ENCODE measurements around the gene ATP6V0E1. TPM values are rescaled to one million over a fixed set of nuclear protein-coding genes. Genes with fewer than 3 reads are reported as not detected.
A peak's percentile ranks its signal among the peaks of the same experiment; 100 is the strongest.

ATP6V0E1 gene
- total and polyA plus RNA-seq, 8 donors, result 18.0 to 328 (median 133) TPM

DNA sequence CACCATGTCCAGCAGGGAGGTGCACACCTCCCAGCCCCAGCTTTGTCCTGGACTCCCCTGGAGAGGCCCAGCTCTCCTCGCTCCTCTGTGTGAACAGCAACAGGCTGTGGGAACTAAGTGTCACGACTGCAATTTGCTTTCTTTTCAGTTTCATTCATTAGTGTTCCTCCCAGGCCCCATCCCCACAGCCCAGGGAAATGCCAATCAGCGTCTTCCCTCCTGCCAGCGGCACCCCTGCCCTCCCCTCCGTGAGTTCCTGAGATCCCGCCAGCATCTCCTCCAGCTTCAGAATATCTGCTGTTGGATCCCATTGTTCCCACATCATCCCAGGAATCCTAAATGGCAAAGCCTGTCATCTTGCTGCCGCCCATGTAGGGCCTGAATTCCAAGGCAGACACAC lies 37.4 kb upstream of the ATP6V0E1 start:
- DNase-seq, result no peak
- Histone ChIP-seq H3K27ac (peak overlapping the region in 1 of 5 donors; percentile 29), H3K4me1 (no peaks in the 10 kb centered on the region), H3K4me3 (no peak overlapping the region), H3K36me3 (peaks cover 44 to 100% (median 96%) of the 10 kb centered on the region in 4 donors), H3K27me3 (no peaks in the 10 kb centered on the region), H3K9me3 (no peaks in the 10 kb centered on the region)
- WGBS, 5 donors, result 80 to 92% (median 90%) methylated on average over 7 of the region's 7 CpGs
- no peak for TF ChIP-seq POLR2A (IDR thresholded peaks at IDR 0.05)
- TF ChIP-seq, protein P1, sequence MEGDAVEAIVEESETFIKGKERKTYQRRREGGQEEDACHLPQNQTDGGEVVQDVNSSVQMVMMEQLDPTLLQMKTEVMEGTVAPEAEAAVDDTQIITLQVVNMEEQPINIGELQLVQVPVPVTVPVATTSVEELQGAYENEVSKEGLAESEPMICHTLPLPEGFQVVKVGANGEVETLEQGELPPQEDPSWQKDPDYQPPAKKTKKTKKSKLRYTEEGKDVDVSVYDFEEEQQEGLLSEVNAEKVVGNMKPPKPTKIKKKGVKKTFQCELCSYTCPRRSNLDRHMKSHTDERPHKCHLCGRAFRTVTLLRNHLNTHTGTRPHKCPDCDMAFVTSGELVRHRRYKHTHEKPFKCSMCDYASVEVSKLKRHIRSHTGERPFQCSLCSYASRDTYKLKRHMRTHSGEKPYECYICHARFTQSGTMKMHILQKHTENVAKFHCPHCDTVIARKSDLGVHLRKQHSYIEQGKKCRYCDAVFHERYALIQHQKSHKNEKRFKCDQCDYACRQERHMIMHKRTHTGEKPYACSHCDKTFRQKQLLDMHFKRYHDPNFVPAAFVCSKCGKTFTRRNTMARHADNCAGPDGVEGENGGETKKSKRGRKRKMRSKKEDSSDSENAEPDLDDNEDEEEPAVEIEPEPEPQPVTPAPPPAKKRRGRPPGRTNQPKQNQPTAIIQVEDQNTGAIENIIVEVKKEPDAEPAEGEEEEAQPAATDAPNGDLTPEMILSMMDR (IDR thresholded peaks at IDR 0.05), result no peak
- TF ChIP-seq EP300 (IDR thresholded peaks at IDR 0.05), result no peak
- no peak for TF ChIP-seq POLR2AphosphoS5 (IDR thresholded peaks at IDR 0.05)
- intact Hi-C loops (cut with DNase I; ENCODE audit: low total_unique reads), result no loop called here

DNA sequence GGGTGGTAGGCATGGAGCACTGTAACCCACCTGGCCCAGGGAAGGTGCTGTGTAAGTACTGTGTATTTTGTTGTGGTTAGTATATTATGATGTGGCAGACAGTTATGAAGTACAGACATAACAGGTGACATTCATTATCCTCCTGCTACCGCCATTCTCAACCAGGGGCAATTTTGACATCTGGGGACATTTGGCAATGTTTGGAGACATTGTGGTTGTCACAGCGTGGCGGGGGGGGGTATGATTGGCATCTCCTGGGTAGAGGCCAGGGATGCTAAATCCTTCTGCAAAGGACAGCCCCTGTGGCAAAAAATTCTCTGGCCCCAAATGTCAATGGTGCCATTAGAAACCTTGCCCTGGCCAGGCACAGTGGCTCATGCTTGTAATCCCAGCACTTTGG lies 34.1 kb upstream of the ATP6V0E1 start:
- Histone ChIP-seq H3K4me3 (no peak overlapping the region), H3K9me3 (no peaks in the 10 kb centered on the region), H3K4me1 (peaks cover 0 to 5% (median 0%) of the 10 kb centered on the region in 4 donors), H3K36me3 (peaks cover 33 to 77% (median 75%) of the 10 kb centered on the region in 4 donors), H3K27ac (no peak overlapping the region), H3K27me3 (no peaks in the 10 kb centered on the region)
- no peak for DNase-seq
- TF ChIP-seq POLR2AphosphoS5 (IDR thresholded peaks at IDR 0.05) (no peak), POLR2A (IDR thresholded peaks at IDR 0.05) (no peak), EP300 (IDR thresholded peaks at IDR 0.05) (no peak)
- TF ChIP-seq, protein P1 (IDR thresholded peaks at IDR 0.05), result no peak
- WGBS, 5 donors, result 88 to 95% (median 93%) methylated on average over 3 of the region's 3 CpGs
- intact Hi-C loops (cut with DNase I; ENCODE audit: low total_unique reads), result no loop called here

DNA sequence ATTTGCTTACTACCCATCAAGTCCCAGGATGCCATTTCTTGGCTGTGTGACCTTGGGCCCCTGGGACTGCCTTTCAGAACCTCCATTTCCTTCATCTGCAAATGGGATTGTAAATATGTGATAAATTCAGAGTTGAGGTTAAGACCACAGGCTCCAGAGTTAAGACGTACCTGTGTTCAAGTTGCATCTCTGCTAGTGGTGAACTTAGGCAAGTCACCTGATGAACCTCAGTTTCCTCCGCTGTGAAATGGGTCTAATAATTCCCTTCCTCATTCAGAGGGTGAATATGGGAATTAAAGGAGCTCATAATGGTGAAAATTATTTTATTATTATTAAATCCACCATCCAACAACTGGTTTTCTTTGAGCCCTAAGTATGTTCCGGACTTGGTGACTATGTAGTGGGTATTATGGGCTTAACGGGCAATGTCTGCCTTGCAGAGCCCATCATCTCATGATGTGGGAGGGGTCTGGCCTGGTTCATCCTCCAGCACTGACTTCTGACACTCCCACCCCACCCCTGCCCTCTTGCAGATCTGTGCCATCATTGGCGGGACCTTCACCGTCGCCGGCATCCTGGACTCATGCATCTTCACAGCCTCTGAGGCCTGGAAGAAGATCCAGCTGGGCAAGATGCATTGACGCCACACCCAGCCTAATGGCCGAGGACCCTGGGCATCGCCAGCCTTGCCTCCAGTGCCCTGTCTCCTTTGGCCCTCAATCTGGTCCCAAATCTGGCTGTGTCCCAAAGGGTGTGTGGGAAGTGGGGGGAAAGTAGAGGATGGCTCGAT lies 33.2 kb upstream of the ATP6V0E1 start:
- H3K4me1 ChIP-seq, result peaks cover 0 to 5% (median 0%) of the 10 kb centered on the region in 4 donors
- peak overlapping the region in 1 of 5 donors; percentile 61 for H3K27ac ChIP-seq
- no peaks in the 10 kb centered on the region for H3K9me3 ChIP-seq
- H3K27me3 ChIP-seq, result no peaks in the 10 kb centered on the region
- TF ChIP-seq POLR2AphosphoS5 (IDR thresholded peaks at IDR 0.05), result no peak
- TF ChIP-seq, protein P1 (IDR thresholded peaks at IDR 0.05), result no peak
- no peak for TF ChIP-seq EP300 (IDR thresholded peaks at IDR 0.05)
- TF ChIP-seq POLR2A (IDR thresholded peaks at IDR 0.05), result no peak
- 90 to 95% (median 93%) methylated on average over 8 to 12 of the region's 12 CpGs for WGBS, 5 donors
- DNase-seq, result no peak
- H3K36me3 ChIP-seq, result peaks cover 28 to 68% (median 66%) of the 10 kb centered on the region in 4 donors
- no peak overlapping the region for H3K4me3 ChIP-seq
- intact Hi-C loops (cut with DNase I; ENCODE audit: low total_unique reads), result loop anchor here (10.0 kb wide), 1 partner anchor 496 kb away; the partner anchor contains the start of gene SH3PXD2B

DNA sequence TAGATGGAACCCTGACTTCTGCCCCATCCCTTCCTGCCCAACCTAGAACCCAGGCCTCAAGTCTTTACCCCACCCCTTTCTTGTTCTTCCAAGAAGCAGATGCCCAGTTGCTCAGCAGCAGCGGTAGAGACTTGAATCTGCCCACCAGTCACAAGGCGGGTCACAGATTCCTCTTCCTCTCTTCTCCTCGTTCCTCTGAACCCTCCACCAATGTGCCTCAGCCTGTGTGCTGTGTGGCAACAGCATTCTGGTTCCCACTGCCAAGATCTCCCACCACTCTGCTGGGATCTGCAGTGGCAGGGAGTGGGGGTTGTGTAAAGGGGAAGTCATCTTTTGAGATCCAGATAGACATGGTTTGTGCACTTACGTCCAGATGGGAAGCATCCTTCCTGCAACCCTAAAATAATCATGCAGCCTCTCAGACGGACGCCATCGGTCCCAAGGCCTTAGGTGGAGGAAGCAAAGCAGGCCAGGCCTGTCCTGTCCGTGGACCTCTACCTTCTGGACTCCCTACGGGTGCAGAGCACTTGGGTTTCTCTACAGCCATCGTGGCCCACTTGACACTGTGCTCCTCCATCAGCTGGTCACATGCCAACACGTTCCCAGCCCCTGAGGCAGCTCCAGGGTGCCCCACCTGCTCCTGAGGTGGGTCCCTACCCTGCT lies 32.1 kb upstream of the ATP6V0E1 start:
- Histone ChIP-seq H3K27me3 (no peaks in the 10 kb centered on the region), H3K27ac (peak overlapping the region in 1 of 5 donors; percentile 61), H3K9me3 (no peaks in the 10 kb centered on the region), H3K4me1 (peaks cover 0 to 15% (median 0%) of the 10 kb centered on the region in 4 donors), H3K36me3 (peaks cover 19 to 56% (median 54%) of the 10 kb centered on the region in 4 donors), H3K4me3 (no peak overlapping the region)
- intact Hi-C loops (cut with DNase I; ENCODE audit: low total_unique reads), result loop anchor here (10.0 kb wide), 1 partner anchor 497 kb away; the partner anchor contains the start of gene SH3PXD2B
- WGBS, 5 donors, result 78 to 88% (median 82%) methylated on average over 11 of the region's 11 CpGs
- DNase-seq, result no peak
- TF ChIP-seq POLR2AphosphoS5 (IDR thresholded peaks at IDR 0.05) (no peak), EP300 (IDR thresholded peaks at IDR 0.05) (no peak), POLR2A (IDR thresholded peaks at IDR 0.05) (no peak)
- TF ChIP-seq, protein P1 (IDR thresholded peaks at IDR 0.05), result no peak

All from stomach (tissue), 9 donors.